Neural cell (in vitro differentiated cells): ENCODE measurements around the gene ASCC2. TPM values are rescaled to one million over a fixed set of nuclear protein-coding genes. Genes with fewer than 3 reads are reported as not detected.

Experiments
- H2AFZ ChIP-seq: fragments of 200-600, 300-800 bp; sonication (generic), shearing (Covaris generic); 2 replicates; pipeline ENCODE4 v1.6.0; 2014; ENCODE audit warnings: low read depth, mild to moderate bottlenecking, antibody characterized with exemption, low read length, moderate library complexity
- H3F3A ChIP-seq: fragments of 200-600 bp; shearing (Covaris generic); 2 replicates; pipeline ENCODE4 v1.6.1; 2016; ENCODE audit warnings: mild to moderate bottlenecking, moderate library complexity, mixed read lengths, antibody characterized with exemption, low read length; ENCODE audit not compliant: insufficient read depth, poor library complexity, severe bottlenecking
- H3K27ac ChIP-seq: fragments of 200-600, 300-800 bp; sonication (generic), shearing (Covaris generic); 2 replicates; pipeline ENCODE4 v1.5.1; 2014; ENCODE audit warnings: mild to moderate bottlenecking, low read length, moderate library complexity
- H3K27me3 ChIP-seq: fragments of 300-800, 200-600 bp; sonication (generic), shearing (Covaris generic); 2 replicates; pipeline ENCODE4 v1.6.0; 2014; ENCODE audit warnings: mild to moderate bottlenecking, low read depth, low read length, moderate library complexity; ENCODE audit not compliant: insufficient read depth
- H3K36me3 ChIP-seq: fragments of 300-800, 200-600 bp; sonication (generic), shearing (Covaris generic); 2 replicates; pipeline ENCODE4 v1.5.1; 2014; ENCODE audit warnings: mild to moderate bottlenecking, antibody characterized with exemption, low read length, moderate library complexity; ENCODE audit not compliant: insufficient read depth
- H3K4me2 ChIP-seq: fragments of 300-800, 200-600 bp; sonication (generic), shearing (Covaris generic); 2 replicates; pipeline ENCODE4 v1.6.0; 2014; ENCODE audit warnings: mild to moderate bottlenecking, low read length
- H3K4me3 ChIP-seq: fragments of 300-800, 200-600 bp; sonication (generic), shearing (Covaris generic); 2 replicates; pipeline ENCODE4 v1.5.1; 2014; ENCODE audit warnings: mild to moderate bottlenecking, low read length, moderate library complexity
- H3K79me2 ChIP-seq: fragments of 200-600 bp; shearing (Covaris generic); replicated peaks from 2 replicates; pipeline ENCODE4 v1.6.0; 2014; ENCODE audit warnings: mild to moderate bottlenecking, low read length, moderate library complexity; ENCODE audit not compliant: insufficient read depth
- H3K9ac ChIP-seq: fragments of 300-800, 200-600 bp; sonication (generic), shearing (Covaris generic); 2 replicates; pipeline ENCODE4 v1.6.1; 2016; ENCODE audit warnings: mild to moderate bottlenecking, low read length, mixed read lengths
- H3K9me2 ChIP-seq: fragments of 200-600 bp; shearing (Covaris generic); 2 replicates; pipeline ENCODE4 v1.6.1; 2016; ENCODE audit warnings: mild to moderate bottlenecking, low read length, mixed read lengths; ENCODE audit not compliant: insufficient read depth
- H3K9me3 ChIP-seq: fragments of 200-600, 300-800 bp; sonication (generic), shearing (Covaris generic); 2 replicates; pipeline ENCODE4 v1.6.1; 2016; ENCODE audit warnings: mild to moderate bottlenecking, mixed run types, low read length, moderate library complexity, mixed read lengths
- H4K20me1 ChIP-seq: fragments of 200-600 bp; shearing (Covaris generic); 2 replicates; pipeline ENCODE4 v1.6.1; 2016; ENCODE audit warnings: mild to moderate bottlenecking, mixed run types; ENCODE audit not compliant: insufficient read depth
- EP300 ChIP-seq: fragments of 450-650 bp; conservative IDR thresholded peaks from 2 replicates; pipeline ENCODE4 v1.6.1; 2014; ENCODE audit warnings: antibody characterized with exemption, mild to moderate bottlenecking, moderate library complexity; ENCODE audit not compliant: poor library complexity, severe bottlenecking
- EZH2 ChIP-seq: fragments of 200-600, 300-800 bp; shearing (Covaris generic), sonication (generic); IDR thresholded peaks from 2 replicates; pipeline ENCODE4 v1.6.1; 2014; ENCODE audit warnings: antibody characterized with exemption, low read length, borderline replicate concordance, mild to moderate bottlenecking; ENCODE audit not compliant: insufficient read depth, poor library complexity, severe bottlenecking
- MXI1 ChIP-seq: fragments of 450-650 bp; conservative IDR thresholded peaks from 2 replicates; pipeline ENCODE4 v1.6.1; 2014; ENCODE audit warnings: antibody characterized with exemption, mild to moderate bottlenecking; ENCODE audit not compliant: poor library complexity, severe bottlenecking
- POLR2AphosphoS5 ChIP-seq: IDR thresholded peaks from 2 replicates; pipeline ENCODE4 v1.6.1; 2012
- RAD21 ChIP-seq: fragments of 450-650 bp; conservative IDR thresholded peaks from 2 replicates; pipeline ENCODE4 v1.6.1; 2014; ENCODE audit warnings: antibody characterized with exemption, mild to moderate bottlenecking, moderate library complexity
- SMC3 ChIP-seq: fragments of 450-650 bp; conservative IDR thresholded peaks from 2 replicates; pipeline ENCODE4 v1.6.1; 2014; ENCODE audit warnings: antibody characterized with exemption, mild to moderate bottlenecking, moderate library complexity; ENCODE audit not compliant: poor library complexity
- TAF1 ChIP-seq: IDR thresholded peaks from 2 replicates; pipeline ENCODE4 v1.6.1; 2012; ENCODE audit warnings: low read depth
- polyA plus RNA-seq: library from polyadenylated mRNA; depleted of rRNA; stranded (reverse); fragments of >200 nt; gene quantifications from 2 replicates; pipeline ENCODE4 v1.2.3, GENCODE V29; 2014
- TF ChIP-seq, protein P1 (sequence below): IDR thresholded peaks from 2 replicates; pipeline ENCODE4 v1.6.1; 2012; ENCODE audit warnings: borderline replicate concordance
- TF ChIP-seq, protein P2 (sequence below): fragments of 450-650 bp; IDR thresholded peaks from 2 replicates; pipeline ENCODE4 v1.5.1; 2014; ENCODE audit warnings: antibody characterized with exemption, mild to moderate bottlenecking, moderate library complexity; ENCODE audit not compliant: poor library complexity, severe bottlenecking

Gene ASCC2
- polyA plus RNA-seq, 1 donor from 2014 or later: 26.2 TPM

GRCh38 chr22:29871684-29872083 lies 33.6 kb upstream of the ASCC2 start:
- Histone ChIP-seq H3K9me2 (no peaks in the 10 kb centered on the region), H3K27me3 (no peaks in the 10 kb centered on the region), H3K9ac (peak overlapping the region; percentile 27), H4K20me1 (no peaks in the 10 kb centered on the region), H2AFZ (peak overlapping the region; percentile 15), H3K27ac (peak overlapping the region; percentile 70), H3K4me2 (peak overlapping the region; percentile 38), H3F3A (no peaks in the 10 kb centered on the region), H3K36me3 (no peaks in the 10 kb centered on the region), H3K9me3 (no peaks in the 10 kb centered on the region), H3K4me3 (peak overlapping the region; percentile 26), H3K79me2 (no peaks in the 10 kb centered on the region)
- no peak for TF ChIP-seq EZH2
- no peak for TF ChIP-seq TAF1
- no peak for TF ChIP-seq MXI1
- TF ChIP-seq, protein P1, sequence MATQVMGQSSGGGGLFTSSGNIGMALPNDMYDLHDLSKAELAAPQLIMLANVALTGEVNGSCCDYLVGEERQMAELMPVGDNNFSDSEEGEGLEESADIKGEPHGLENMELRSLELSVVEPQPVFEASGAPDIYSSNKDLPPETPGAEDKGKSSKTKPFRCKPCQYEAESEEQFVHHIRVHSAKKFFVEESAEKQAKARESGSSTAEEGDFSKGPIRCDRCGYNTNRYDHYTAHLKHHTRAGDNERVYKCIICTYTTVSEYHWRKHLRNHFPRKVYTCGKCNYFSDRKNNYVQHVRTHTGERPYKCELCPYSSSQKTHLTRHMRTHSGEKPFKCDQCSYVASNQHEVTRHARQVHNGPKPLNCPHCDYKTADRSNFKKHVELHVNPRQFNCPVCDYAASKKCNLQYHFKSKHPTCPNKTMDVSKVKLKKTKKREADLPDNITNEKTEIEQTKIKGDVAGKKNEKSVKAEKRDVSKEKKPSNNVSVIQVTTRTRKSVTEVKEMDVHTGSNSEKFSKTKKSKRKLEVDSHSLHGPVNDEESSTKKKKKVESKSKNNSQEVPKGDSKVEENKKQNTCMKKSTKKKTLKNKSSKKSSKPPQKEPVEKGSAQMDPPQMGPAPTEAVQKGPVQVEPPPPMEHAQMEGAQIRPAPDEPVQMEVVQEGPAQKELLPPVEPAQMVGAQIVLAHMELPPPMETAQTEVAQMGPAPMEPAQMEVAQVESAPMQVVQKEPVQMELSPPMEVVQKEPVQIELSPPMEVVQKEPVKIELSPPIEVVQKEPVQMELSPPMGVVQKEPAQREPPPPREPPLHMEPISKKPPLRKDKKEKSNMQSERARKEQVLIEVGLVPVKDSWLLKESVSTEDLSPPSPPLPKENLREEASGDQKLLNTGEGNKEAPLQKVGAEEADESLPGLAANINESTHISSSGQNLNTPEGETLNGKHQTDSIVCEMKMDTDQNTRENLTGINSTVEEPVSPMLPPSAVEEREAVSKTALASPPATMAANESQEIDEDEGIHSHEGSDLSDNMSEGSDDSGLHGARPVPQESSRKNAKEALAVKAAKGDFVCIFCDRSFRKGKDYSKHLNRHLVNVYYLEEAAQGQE: no peak
- TF ChIP-seq, protein P2, sequence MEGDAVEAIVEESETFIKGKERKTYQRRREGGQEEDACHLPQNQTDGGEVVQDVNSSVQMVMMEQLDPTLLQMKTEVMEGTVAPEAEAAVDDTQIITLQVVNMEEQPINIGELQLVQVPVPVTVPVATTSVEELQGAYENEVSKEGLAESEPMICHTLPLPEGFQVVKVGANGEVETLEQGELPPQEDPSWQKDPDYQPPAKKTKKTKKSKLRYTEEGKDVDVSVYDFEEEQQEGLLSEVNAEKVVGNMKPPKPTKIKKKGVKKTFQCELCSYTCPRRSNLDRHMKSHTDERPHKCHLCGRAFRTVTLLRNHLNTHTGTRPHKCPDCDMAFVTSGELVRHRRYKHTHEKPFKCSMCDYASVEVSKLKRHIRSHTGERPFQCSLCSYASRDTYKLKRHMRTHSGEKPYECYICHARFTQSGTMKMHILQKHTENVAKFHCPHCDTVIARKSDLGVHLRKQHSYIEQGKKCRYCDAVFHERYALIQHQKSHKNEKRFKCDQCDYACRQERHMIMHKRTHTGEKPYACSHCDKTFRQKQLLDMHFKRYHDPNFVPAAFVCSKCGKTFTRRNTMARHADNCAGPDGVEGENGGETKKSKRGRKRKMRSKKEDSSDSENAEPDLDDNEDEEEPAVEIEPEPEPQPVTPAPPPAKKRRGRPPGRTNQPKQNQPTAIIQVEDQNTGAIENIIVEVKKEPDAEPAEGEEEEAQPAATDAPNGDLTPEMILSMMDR: no peak
- TF ChIP-seq SMC3: no peak
- no peak for TF ChIP-seq RAD21
- no peak for TF ChIP-seq POLR2AphosphoS5
- no peak for TF ChIP-seq EP300

DNA sequence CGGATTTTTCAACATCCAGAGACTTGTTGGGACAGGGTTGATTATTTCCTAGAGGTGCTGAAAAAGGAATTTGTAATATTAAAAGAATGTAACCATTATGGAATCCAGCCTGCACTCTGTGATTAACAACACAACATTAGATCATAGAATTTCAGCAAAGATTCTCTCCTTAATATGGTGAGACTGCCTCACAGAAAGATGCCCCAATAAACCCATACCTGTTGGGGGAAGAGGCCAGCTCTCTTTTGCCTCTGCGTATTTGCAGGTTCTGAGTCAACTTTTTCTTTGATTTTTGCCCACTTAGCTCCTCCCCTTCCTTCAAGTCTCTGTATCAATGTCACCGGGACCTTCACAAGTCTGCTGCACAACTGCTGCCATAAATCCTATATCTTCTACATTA lies 32.5 kb upstream of the ASCC2 start:
- H3K79me2 ChIP-seq: no peaks in the 10 kb centered on the region
- TF ChIP-seq MXI1 (no peak), POLR2AphosphoS5 (no peak), TAF1 (no peak), EZH2 (no peak), SMC3 (no peak), EP300 (no peak), RAD21 (no peak)
- TF ChIP-seq, protein P2: no peak
- TF ChIP-seq, protein P1: no peak
- no peaks in the 10 kb centered on the region for H3F3A ChIP-seq
- no peaks in the 10 kb centered on the region for H3K9me2 ChIP-seq
- H2AFZ ChIP-seq: no peak overlapping the region
- H3K4me3 ChIP-seq: no peak overlapping the region
- no peaks in the 10 kb centered on the region for H3K9me3 ChIP-seq
- no peak overlapping the region for H3K27ac ChIP-seq
- no peaks in the 10 kb centered on the region for H3K36me3 ChIP-seq
- no peaks in the 10 kb centered on the region for H4K20me1 ChIP-seq
- no peak overlapping the region for H3K9ac ChIP-seq
- H3K27me3 ChIP-seq: no peaks in the 10 kb centered on the region
- H3K4me2 ChIP-seq: no peak overlapping the region
